Esophagus squamous epithelium (tissue), 5 donors: ENCODE results near the gene IL1RAPL2. TPM values are rescaled to one million over a fixed set of nuclear protein-coding genes. Genes with fewer than 3 reads are reported as not detected.
"Not testable (repeated sequence)": the region's sequence is repeated elsewhere in the genome, so short reads cannot be mapped to it uniquely, and the experiment has no call there.

Source experiments
- DNase-seq: peaks from one replicate; lab custom pipeline; 2025; lab: John Stamatoyannopoulos, UW
- H3K27ac ChIP-seq, 4 donors: fragments of 200-600 bp; sonication (generic); one replicate each; pipeline ENCODE4 v1.5.1; 2016 to 2019; ENCODE audit warnings: mild to moderate bottlenecking in 1 of 4
- H3K27me3 ChIP-seq, 4 donors: fragments of 200-600 bp; sonication (generic); 1 replicate in 3 of 4; 2 replicates in 1 of 4; pipeline versions ENCODE4 v1.5.1 to v1.6.0; 2017 to 2021; ENCODE audit warnings: antibody characterized with exemption in 1 of 4
- H3K36me3 ChIP-seq, 3 donors: fragments of 200-600 bp; sonication (generic); one replicate each; pipeline ENCODE4 v1.5.1; 2016 to 2019
- H3K4me1 ChIP-seq, 3 donors: fragments of 200-600 bp; sonication (generic); one replicate each; pipeline ENCODE4 v1.5.1; 2017 to 2019
- H3K4me3 ChIP-seq, 4 donors: fragments of 200-600 bp; sonication (generic); 1 replicate in 3 of 4; 2 replicates in 1 of 4; pipeline ENCODE4 v1.5.1; 2016 to 2019; ENCODE audit warnings: mild to moderate bottlenecking in 2 of 4, moderate library complexity in 1 of 4
- H3K9me3 ChIP-seq, 3 donors: fragments of 200-600 bp; sonication (generic); one replicate each; pipeline ENCODE4 v1.5.1; 2016 to 2019
- POLR2A ChIP-seq, 4 donors: fragments of 450-650 bp; IDR thresholded peaks; one replicate each; pipeline ENCODE4 v1.6.1; 2017; ENCODE audit warnings: antibody characterized with exemption in 4 of 4, mild to moderate bottlenecking in 4 of 4, moderate library complexity in 3 of 4
- WGBS, 2 donors: methylation state at CpG; one replicate each; pipeline ENCODE4 v1.1.5; 2018; 5-methylcytosine and 5-hydroxymethylcytosine counted together
- intact Hi-C: fragments of 100-400 bp; cut with DNase I; formaldehyde crosslinking; loops from one replicate; pipeline ENCODE4 v1.15.0; 2022
- total RNA-seq, 4 donors: library from RNA; depleted of rRNA; stranded (reverse); fragments of >200 nt; gene quantifications; one replicate each; pipeline ENCODE4 v1.1.0, GENCODE V29; 2016
- TF ChIP-seq, protein P1 (sequence below), 6 experiments: fragments of 450-650 bp in 4 of 6; fragments of 200-600 bp in 2 of 6; sonication (generic) in 2 of 6; IDR thresholded peaks; one replicate each; pipeline ENCODE4 v1.5.1; 2016 to 2019; ENCODE audit warnings: antibody characterized with exemption in 6 of 6, mild to moderate bottlenecking in 4 of 6, moderate library complexity in 4 of 6
- donor health status: DM: yes; HTN: yes; CAD: no.

The IL1RAPL2 gene
- total RNA-seq, 4 donors from 2014 or later = 0.09 TPM; not detected in 3

DNA sequence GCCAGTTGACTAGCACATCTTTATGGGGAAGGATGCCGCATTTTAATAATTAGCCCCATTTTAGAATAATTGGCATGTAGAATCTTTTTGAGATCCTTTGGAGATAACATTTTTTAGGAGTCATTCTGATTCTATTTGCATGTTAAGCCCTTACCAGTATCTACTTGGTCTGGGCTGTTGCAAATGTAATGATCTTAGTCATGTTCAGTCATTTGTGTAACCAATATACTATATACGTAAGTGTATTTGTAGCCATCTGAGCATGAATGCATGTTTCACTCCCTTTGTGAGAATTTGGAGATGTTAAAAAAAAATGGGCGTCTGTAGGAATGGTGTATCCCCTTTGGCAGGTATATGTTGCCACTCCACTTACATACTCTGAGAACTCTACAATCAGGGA lies 535.4 kb downstream of the IL1RAPL2 start:
- DNase-seq = no peak
- 55 to 68% methylated on average over 3 of the region's 3 CpGs for whole genome bisulfite sequencing, 2 donors
- Histone ChIP-seq H3K4me3 (no peak overlapping the region), H3K36me3 (no peaks in the 10 kb centered on the region), H3K9me3 (no peaks in the 10 kb centered on the region), H3K4me1 (no peaks in the 10 kb centered on the region), H3K27me3 (no peaks in the 10 kb centered on the region), H3K27ac (no peak overlapping the region)
- intact Hi-C loops = no loop called here
- TF ChIP-seq, protein P1, sequence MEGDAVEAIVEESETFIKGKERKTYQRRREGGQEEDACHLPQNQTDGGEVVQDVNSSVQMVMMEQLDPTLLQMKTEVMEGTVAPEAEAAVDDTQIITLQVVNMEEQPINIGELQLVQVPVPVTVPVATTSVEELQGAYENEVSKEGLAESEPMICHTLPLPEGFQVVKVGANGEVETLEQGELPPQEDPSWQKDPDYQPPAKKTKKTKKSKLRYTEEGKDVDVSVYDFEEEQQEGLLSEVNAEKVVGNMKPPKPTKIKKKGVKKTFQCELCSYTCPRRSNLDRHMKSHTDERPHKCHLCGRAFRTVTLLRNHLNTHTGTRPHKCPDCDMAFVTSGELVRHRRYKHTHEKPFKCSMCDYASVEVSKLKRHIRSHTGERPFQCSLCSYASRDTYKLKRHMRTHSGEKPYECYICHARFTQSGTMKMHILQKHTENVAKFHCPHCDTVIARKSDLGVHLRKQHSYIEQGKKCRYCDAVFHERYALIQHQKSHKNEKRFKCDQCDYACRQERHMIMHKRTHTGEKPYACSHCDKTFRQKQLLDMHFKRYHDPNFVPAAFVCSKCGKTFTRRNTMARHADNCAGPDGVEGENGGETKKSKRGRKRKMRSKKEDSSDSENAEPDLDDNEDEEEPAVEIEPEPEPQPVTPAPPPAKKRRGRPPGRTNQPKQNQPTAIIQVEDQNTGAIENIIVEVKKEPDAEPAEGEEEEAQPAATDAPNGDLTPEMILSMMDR (IDR thresholded peaks at IDR 0.05) = no peak
- no peak for TF ChIP-seq POLR2A (IDR thresholded peaks at IDR 0.05)

DNA sequence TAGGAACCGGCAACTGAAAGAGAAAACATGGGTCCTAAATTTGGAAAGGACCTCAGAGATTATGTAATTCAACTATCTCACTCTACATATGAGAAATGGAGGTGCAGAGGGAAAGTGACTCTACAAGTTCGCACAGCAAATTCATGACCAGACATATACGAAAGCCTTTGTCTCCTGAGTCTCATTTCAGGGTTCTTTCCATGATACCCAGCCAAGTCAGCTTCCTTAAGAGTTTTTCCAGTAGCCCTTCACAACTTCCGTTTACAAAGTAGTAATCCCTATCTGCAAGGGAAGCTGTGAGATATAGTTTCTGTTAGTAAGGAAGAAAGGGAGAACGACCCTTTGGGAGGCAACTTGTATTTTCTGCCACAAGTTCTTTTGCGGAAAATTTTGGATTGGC lies 543.9 kb downstream of the IL1RAPL2 start:
- H3K27ac ChIP-seq = no peak overlapping the region
- intact Hi-C loops = no loop called here
- H3K4me1 ChIP-seq = no peaks in the 10 kb centered on the region
- H3K36me3 ChIP-seq = no peaks in the 10 kb centered on the region
- no peaks in the 10 kb centered on the region for H3K27me3 ChIP-seq
- H3K9me3 ChIP-seq = no peaks in the 10 kb centered on the region
- WGBS, 2 donors = 65 to 78% methylated on average over 6 of the region's 6 CpGs
- TF ChIP-seq, protein P1 (IDR thresholded peaks at IDR 0.05) = no peak
- no peak for TF ChIP-seq POLR2A (IDR thresholded peaks at IDR 0.05)
- H3K4me3 ChIP-seq = no peak overlapping the region
- no peak for DNase-seq

DNA sequence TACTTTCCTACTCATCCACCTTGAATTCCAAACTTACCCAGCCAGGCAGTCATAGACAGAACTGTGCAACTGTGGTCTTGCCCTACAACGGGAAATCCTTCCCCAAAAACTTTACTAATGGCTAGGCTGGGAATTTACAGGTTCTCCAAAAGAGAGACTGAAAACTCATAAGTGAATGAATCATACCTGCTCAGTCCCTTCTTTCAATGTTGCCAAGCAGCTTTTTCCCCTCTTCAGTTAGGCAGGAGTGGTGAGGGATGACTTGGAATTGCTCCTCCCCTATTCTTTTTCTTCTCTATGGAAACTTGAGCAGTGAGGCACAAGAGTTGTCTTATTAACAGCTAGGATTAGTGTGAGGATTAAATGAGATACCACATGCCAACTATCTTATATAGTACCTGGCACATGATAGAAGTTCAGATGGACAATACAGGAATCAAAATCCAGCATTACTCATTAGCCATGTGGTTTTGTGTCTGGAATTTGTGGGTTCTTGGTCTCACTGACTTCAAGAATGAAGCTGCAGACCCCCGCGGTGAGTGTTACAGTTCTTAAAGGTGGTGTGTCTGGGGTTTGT lies 548.6 kb downstream of the IL1RAPL2 start:
- H3K4me3 ChIP-seq = no peak overlapping the region
- no peak overlapping the region for H3K27ac ChIP-seq
- TF ChIP-seq, protein P1 (IDR thresholded peaks at IDR 0.05) = no peak
- TF ChIP-seq POLR2A (IDR thresholded peaks at IDR 0.05) = no peak
- 81% methylated on average over 3 of the region's 3 CpGs; no CpG with 5 or more reads in 1 of the 2 donors for WGBS, 2 donors
- DNase-seq = no peak
- H3K4me1 ChIP-seq = no peaks in the 10 kb centered on the region
- H3K36me3 ChIP-seq = no peaks in the 10 kb centered on the region
- no peaks in the 10 kb centered on the region for H3K9me3 ChIP-seq
- peaks cover 0 to 3% (median 0%) of the 10 kb centered on the region in 4 donors for H3K27me3 ChIP-seq
- intact Hi-C loops = no loop called here

DNA sequence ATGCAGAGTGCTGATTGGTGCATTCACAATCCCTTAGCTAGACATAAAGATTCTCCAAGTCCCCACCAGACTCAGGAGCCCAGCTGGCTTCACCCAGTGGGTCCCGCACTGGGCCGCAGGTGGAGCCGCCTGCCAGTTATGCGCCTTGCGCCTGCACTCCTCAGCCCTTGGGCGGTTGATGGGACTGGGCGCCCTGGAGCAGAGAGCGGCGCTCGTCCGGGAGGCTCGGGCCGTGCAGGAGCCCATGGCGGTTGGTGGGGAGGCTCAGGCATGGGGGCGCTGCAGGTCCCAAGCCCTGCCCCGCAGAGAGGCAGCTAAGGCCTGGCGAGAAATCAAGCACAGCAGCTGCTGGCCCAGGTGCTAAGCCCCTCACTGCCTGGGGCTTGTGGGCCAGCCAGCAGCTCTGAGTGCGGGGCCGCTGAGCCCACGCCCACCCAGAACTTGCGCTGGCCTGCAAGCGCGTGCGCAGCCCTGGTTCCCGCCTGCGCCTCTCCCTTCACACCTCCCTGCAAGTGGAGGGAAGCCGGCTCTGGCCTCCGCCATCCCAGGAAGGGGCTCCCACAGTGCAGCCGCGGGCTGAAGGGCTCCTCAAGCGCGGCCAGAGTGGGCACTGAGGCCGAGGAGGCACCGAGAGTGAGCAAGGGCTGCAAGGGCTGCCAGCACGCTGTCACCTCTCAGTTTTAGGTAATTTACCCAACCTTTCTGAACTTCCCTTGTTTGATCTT lies 549.8 kb downstream of the IL1RAPL2 start:
- H3K4me1 ChIP-seq, H3K9me3 ChIP-seq, H3K27ac ChIP-seq, H3K27me3 ChIP-seq, DNase-seq, H3K36me3 ChIP-seq, intact Hi-C loops, H3K4me3 ChIP-seq: not testable (repeated sequence)
- WGBS, 2 donors = 71 to 86% methylated on average over 1 to 5 of the region's 35 CpGs

DNA sequence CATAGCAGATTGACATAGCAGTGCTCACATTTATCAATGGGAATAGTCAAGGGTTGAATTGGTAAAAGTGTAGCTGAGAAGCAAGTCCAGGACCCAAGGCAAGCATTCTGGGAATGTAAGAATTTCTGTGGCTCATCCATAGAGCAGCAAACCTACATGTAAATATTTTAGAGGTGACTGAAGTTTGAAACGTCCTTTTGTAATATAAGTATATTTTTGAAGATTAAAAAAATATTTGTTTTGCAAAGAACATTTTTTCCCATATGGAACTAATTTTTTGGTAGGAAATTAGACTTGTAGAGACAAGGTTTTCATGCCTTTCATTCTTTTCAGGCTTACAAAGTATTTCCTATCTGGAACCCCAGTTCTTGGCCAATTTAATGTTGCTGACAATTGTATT lies 550.5 kb downstream of the IL1RAPL2 start:
- no peak for DNase-seq
- peaks cover 0 to 3% (median 0%) of the 10 kb centered on the region in 4 donors for H3K27me3 ChIP-seq
- H3K36me3 ChIP-seq = no peaks in the 10 kb centered on the region
- H3K27ac ChIP-seq = no peak overlapping the region
- 27% methylated on average over 1 of the region's 1 CpG for WGBS, 2 donors
- no peaks in the 10 kb centered on the region for H3K9me3 ChIP-seq
- TF ChIP-seq, protein P1 (IDR thresholded peaks at IDR 0.05) = no peak
- no peak for TF ChIP-seq POLR2A (IDR thresholded peaks at IDR 0.05)
- intact Hi-C loops = no loop called here
- H3K4me3 ChIP-seq = no peak overlapping the region
- H3K4me1 ChIP-seq = no peaks in the 10 kb centered on the region
